GM13977 (cell line): Measurements from ENCODE around the gene CENPP.

Source experiments
- DNase-seq: peaks from one replicate; pipeline ENCODE4 v3.0.0; 2012; ENCODE audit warnings: low spot score
- in situ Hi-C: fragments of 300-500 bp; cut with MboI; formaldehyde crosslinking; loops from one replicate; pipeline ENCODE4 v1.12.0; 2022; ENCODE audit warnings: low sequenced_read_pairs, low pct_unique_long_range_greater_than_20kb, mixed read lengths, inconsistent platforms; ENCODE audit not compliant: unreplicated experiment
- TF ChIP-seq, protein P1 (sequence below): IDR thresholded peaks from 2 replicates; pipeline ENCODE4 v1.5.1; 2012; ENCODE audit warnings: mild to moderate bottlenecking, control low read depth; ENCODE audit not compliant: insufficient read depth; ENCODE audit errors: extremely low read depth, missing control alignments

The CENPP gene

GRCh38 chr9:92499701-92500100 lies 173.9 kb downstream of the CENPP start:
- in situ Hi-C loops: no loop called here
- DNase-seq: no peak
- TF ChIP-seq, protein P1, sequence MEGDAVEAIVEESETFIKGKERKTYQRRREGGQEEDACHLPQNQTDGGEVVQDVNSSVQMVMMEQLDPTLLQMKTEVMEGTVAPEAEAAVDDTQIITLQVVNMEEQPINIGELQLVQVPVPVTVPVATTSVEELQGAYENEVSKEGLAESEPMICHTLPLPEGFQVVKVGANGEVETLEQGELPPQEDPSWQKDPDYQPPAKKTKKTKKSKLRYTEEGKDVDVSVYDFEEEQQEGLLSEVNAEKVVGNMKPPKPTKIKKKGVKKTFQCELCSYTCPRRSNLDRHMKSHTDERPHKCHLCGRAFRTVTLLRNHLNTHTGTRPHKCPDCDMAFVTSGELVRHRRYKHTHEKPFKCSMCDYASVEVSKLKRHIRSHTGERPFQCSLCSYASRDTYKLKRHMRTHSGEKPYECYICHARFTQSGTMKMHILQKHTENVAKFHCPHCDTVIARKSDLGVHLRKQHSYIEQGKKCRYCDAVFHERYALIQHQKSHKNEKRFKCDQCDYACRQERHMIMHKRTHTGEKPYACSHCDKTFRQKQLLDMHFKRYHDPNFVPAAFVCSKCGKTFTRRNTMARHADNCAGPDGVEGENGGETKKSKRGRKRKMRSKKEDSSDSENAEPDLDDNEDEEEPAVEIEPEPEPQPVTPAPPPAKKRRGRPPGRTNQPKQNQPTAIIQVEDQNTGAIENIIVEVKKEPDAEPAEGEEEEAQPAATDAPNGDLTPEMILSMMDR: no peak

GRCh38 chr9:92500725-92501124 lies 175.0 kb downstream of the CENPP start:
- TF ChIP-seq, protein P1: no peak
- in situ Hi-C loops: no loop called here
- DNase-seq: no peak

GRCh38 chr9:92501671-92502393 lies 176.1 kb downstream of the CENPP start:
- DNase-seq: peak; percentile 22
- in situ Hi-C loops: no loop called here
- TF ChIP-seq, protein P1: peak; percentile 52

- no peak for DNase-seq
- TF ChIP-seq, protein P1: no peak
- in situ Hi-C loops: no loop called here
Observed at GRCh38 chr9:92503156-92503555, 177.4 kb downstream of the CENPP start.

- TF ChIP-seq, protein P1: no peak
- in situ Hi-C loops: no loop called here
- no peak for DNase-seq
Observed at GRCh38 chr9:92504881-92505280, 179.1 kb downstream of the CENPP start.

DNA sequence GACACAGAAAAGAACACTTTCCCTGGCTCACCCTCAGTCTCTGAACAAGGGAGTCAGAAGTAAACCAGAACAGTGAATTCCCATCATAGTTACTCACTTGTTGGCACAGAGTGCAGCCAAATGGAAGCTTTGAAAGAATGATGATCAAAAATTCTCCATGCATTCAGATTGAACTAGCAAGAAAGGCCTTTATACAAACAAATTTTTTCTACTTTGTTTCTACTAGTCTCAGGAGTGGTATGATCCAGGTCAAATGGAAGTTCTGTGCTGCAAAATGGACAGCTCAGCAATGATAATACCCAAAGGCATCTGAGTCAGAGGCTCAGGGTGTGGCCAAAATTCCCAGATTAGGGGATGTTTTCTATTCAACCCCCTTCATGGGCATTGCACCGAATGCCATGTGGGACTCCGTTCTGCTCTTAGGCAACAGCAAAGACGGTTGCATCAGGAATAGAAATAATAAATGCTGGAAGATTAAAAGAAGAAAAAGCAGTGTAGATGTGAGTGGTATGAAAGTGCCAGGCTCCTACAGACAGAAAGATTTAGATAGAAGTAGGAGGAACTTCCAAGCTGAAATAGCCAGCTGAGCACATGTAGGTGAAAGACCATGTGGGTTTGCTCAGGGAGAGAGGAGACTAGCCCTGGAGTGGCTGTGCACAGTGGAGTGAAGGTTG lies 180.6 kb downstream of the CENPP start:
- in situ Hi-C loops: no loop called here
- no peak for DNase-seq
- TF ChIP-seq, protein P1: no peak
